A673 (cell line): ENCODE data around the gene CCNB3. TPM values are rescaled to one million over a fixed set of nuclear protein-coding genes. Genes with fewer than 3 reads are reported as not detected.

Experiments
- BruUV-seq: library from RNA; stranded (reverse); fragments of 400-500 nt; replicated peaks from 2 replicates; lab custom pipeline; 2021; lab: Mats Ljungman, UMichigan
- CTCF ChIA-PET: fragments of 300-600 bp; sonication (Branson Sonifier 250); formaldehyde crosslinking; loops from one replicate; lab custom pipeline; 2022; ENCODE audit warnings: antibody characterized with exemption; lab: Charles Lee
- POLR2A ChIA-PET: fragments of 300-600 bp; sonication (Branson Sonifier 250); formaldehyde crosslinking; loops from one replicate; lab custom pipeline; 2022; ENCODE audit warnings: antibody characterized with exemption; ENCODE audit not compliant: low non-redundant PET; lab: Charles Lee
- DNase-seq: peaks from one replicate; pipeline ENCODE4 v3.0.0-alpha.2; 2015; ENCODE audit warnings: low spot score
- H3K27ac ChIP-seq: fragments of 200-600 bp; sonication (generic); 2 replicates; pipeline ENCODE4 v1.5.1; 2016; ENCODE audit warnings: mixed run types, low read depth, mild to moderate bottlenecking, mixed read lengths, antibody characterized with exemption, low read length; ENCODE audit not compliant: poor library complexity, severe bottlenecking
- H3K27me3 ChIP-seq: fragments of 200-600 bp; sonication (generic); replicated peaks from 2 replicates; pipeline ENCODE4 v1.6.1; 2017; ENCODE audit warnings: mixed run types, low read depth, mild to moderate bottlenecking, mixed read lengths, antibody characterized with exemption, low read length; ENCODE audit not compliant: insufficient read depth, poor library complexity
- H3K36me3 ChIP-seq: fragments of 200-600 bp; sonication (generic); 2 replicates; pipeline ENCODE4 v1.6.1; 2016; ENCODE audit warnings: mixed run types, mild to moderate bottlenecking, mixed read lengths, antibody characterized with exemption, low read length; ENCODE audit not compliant: insufficient read depth, poor library complexity, severe bottlenecking
- H3K4me1 ChIP-seq: fragments of 200-600 bp; sonication (generic); 2 replicates; pipeline ENCODE4 v1.6.1; 2017; ENCODE audit warnings: mixed run types, mild to moderate bottlenecking, mixed read lengths, antibody characterized with exemption, low read length; ENCODE audit not compliant: insufficient read depth, poor library complexity, severe bottlenecking
- H3K4me3 ChIP-seq: fragments of 200-600 bp; sonication (generic); 2 replicates; pipeline ENCODE4 v1.5.1; 2016; ENCODE audit warnings: low read depth, mixed run types, mild to moderate bottlenecking, mixed read lengths, low read length; ENCODE audit not compliant: poor library complexity, severe bottlenecking
- H3K9me3 ChIP-seq: fragments of 200-600 bp; sonication (generic); 2 replicates; pipeline ENCODE4 v1.6.1; 2016; ENCODE audit warnings: mixed run types, low read depth, mild to moderate bottlenecking, mixed read lengths, antibody characterized with exemption, low read length; ENCODE audit not compliant: poor library complexity, severe bottlenecking
- EZH2 ChIP-seq: fragments of 200-600 bp; sonication (generic); IDR thresholded peaks from 2 replicates; pipeline ENCODE4 v1.6.1; 2017; ENCODE audit warnings: borderline replicate concordance, low read depth, mild to moderate bottlenecking, mixed read lengths, antibody characterized with exemption, low read length; ENCODE audit not compliant: poor library complexity, severe bottlenecking
- intact Hi-C: fragments of 100-400 bp; cut with micrococcal nuclease; formaldehyde crosslinking; loops from one replicate; pipeline ENCODE4 v1.10.0; 2022; ENCODE audit not compliant: unreplicated experiment
- total RNA-seq: library from RNA; stranded (reverse); gene quantifications from 2 replicates; pipeline ENCODE4 v1.2.3, GENCODE V29; 2021
- TF ChIP-seq, protein P1 (sequence below): fragments of 300-800, 200-600 bp; sonication (generic); conservative IDR thresholded peaks from 2 replicates; pipeline ENCODE4 v1.5.1; 2017; ENCODE audit warnings: low read depth, mild to moderate bottlenecking, antibody characterized with exemption, low read length, moderate library complexity, mixed read lengths

Gene CCNB3
- total RNA-seq, 1 experiment from 2014 or later, result 2.0 TPM

DNA sequence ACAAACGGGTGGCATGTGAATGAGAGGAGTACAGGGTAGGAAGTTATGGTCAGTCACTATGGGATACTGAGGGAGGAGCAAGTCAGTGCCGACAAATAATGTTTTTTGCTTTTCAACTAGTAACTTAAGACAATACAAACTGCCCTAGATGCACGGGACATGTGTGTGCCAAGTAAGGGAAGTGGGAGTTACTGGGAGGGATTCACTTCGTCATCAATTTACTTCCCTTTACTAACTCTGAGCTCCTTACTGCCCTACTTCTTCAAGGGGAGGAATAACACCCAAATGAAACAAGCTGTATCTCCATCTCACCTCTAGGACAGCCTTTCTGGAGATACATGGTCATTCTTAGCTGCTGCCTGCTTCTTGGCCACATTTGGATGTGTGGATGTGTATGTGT lies 168.4 kb downstream of the CCNB3 start:
- Histone ChIP-seq H3K27me3 (no peaks in the 10 kb centered on the region), H3K4me3 (no peak overlapping the region), H3K9me3 (no peaks in the 10 kb centered on the region), H3K4me1 (no peaks in the 10 kb centered on the region), H3K27ac (no peak overlapping the region), H3K36me3 (no peaks in the 10 kb centered on the region)
- intact Hi-C loops, result no loop called here
- ChIA-PET CTCF (no interaction called here), POLR2A (no interaction called here)
- TF ChIP-seq, protein P1, sequence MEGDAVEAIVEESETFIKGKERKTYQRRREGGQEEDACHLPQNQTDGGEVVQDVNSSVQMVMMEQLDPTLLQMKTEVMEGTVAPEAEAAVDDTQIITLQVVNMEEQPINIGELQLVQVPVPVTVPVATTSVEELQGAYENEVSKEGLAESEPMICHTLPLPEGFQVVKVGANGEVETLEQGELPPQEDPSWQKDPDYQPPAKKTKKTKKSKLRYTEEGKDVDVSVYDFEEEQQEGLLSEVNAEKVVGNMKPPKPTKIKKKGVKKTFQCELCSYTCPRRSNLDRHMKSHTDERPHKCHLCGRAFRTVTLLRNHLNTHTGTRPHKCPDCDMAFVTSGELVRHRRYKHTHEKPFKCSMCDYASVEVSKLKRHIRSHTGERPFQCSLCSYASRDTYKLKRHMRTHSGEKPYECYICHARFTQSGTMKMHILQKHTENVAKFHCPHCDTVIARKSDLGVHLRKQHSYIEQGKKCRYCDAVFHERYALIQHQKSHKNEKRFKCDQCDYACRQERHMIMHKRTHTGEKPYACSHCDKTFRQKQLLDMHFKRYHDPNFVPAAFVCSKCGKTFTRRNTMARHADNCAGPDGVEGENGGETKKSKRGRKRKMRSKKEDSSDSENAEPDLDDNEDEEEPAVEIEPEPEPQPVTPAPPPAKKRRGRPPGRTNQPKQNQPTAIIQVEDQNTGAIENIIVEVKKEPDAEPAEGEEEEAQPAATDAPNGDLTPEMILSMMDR, result no peak
- TF ChIP-seq EZH2, result no peak
- DNase-seq, result no peak
- BruUV-seq, result no TSS peak

DNA sequence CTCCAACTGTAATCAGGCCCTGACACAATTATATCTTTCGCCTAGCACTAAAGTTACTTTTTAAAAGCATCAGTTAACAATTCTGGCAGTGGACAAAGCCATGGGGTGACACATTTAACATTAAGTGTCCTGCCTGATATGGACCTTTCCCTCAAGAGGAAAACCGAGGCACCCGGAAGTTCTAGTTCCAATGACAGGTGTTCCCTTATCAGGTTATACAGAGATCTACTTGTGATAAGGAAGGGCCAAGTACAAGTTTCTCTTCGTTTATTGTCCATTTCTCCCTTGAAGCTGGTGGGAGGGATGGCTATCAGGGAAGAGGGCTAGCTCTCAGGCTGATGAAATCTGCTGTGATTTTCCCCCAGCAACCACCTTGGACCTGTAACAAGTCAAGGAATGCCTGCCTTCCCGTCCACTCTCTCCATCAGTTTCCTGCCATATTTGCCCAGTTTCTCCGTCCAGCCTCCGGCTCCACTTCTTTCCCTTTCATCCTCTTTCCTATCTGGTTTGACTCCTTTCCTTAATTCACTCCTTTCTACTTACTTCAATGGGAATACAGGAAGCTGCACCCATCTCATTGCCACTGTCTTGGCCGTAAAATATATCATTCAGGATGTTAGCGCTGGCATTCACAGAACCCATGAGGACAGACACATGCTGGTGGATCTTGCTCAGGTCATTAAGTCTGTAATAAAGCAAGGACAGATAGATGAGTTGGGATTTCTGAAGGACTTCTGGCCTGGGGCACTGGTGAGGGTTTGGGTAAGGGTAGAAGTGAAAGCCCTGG lies 171.1 kb downstream of the CCNB3 start:
- CTCF ChIA-PET, result no interaction called here
- BruUV-seq, result no TSS peak
- H3K4me3 ChIP-seq, result no peak overlapping the region
- POLR2A ChIA-PET, result no interaction called here
- no peak for DNase-seq
- no peaks in the 10 kb centered on the region for H3K9me3 ChIP-seq
- TF ChIP-seq, protein P1, result no peak
- TF ChIP-seq EZH2, result no peak
- no peaks in the 10 kb centered on the region for H3K36me3 ChIP-seq
- no peaks in the 10 kb centered on the region for H3K27me3 ChIP-seq
- intact Hi-C loops, result no loop called here
- no peak overlapping the region for H3K27ac ChIP-seq
- H3K4me1 ChIP-seq, result no peaks in the 10 kb centered on the region

DNA sequence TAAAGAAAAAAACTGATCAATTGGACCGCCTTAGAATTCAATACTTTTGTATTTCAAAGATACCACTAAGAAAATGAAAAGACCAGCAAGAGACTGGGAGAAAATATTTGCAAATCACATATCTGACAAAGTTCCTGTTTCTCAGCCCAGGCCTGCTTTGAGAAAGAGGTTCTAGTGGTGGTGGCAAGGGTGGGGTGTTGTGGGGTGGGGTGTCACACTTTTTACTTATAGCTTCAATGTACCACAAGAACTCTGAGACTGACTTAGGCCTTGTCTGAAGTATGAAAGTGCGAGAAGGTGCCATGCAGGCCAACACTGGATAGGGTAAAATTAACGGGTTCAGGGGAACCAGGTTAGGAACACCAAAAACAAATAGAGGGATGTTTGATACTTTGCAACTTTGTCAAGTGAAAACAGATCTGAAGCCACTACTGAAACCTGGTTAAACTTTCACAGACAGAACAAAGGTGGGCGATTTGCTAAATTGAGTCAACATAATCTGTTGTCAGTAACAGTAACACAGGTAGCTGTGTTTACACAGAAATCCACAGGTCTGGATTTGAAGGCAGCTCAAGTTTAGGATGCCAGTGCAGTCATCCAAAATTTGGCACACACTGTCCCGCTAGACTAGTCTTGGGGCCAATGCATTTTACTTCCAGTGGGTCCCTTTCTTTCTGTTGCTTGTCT lies 177.3 kb downstream of the CCNB3 start:
- H3K9me3 ChIP-seq, result no peaks in the 10 kb centered on the region
- POLR2A ChIA-PET, result no interaction called here
- no TSS peak for BruUV-seq
- H3K4me1 ChIP-seq, result no peaks in the 10 kb centered on the region
- no peak for DNase-seq
- intact Hi-C loops, result no loop called here
- no peak overlapping the region for H3K27ac ChIP-seq
- H3K36me3 ChIP-seq, result no peaks in the 10 kb centered on the region
- H3K27me3 ChIP-seq, result no peaks in the 10 kb centered on the region
- H3K4me3 ChIP-seq, result no peak overlapping the region
- TF ChIP-seq, protein P1, result no peak
- no peak for TF ChIP-seq EZH2
- CTCF ChIA-PET, result interaction anchor here (0.7 kb wide), 1 partner anchor 497 kb away, joined by 4 read pairs; no protein-coding TSS in a partner anchor
